RPMI8226 (cell line): ENCODE data around the gene NHSL2.

ENCODE experiments used
- DNase-seq: peaks from one replicate; pipeline ENCODE4 v3.0.0-alpha.2; 2015

The NHSL2 gene

GRCh38 chrX:72114807-72115206, 204.2 kb downstream of the NHSL2 start:
- DNase-seq = no peak

GRCh38 chrX:72115380-72115779, 204.7 kb downstream of the NHSL2 start:
- DNase-seq = no peak

- DNase-seq = no peak
Observed at GRCh38 chrX:72117636-72118210, 207.1 kb downstream of the NHSL2 start.

GRCh38 chrX:72120837-72121236, 210.2 kb downstream of the NHSL2 start:
- no peak for DNase-seq

- DNase-seq = peak; percentile 72
Observed at GRCh38 chrX:72121383-72121782, 210.7 kb downstream of the NHSL2 start.

GRCh38 chrX:72122621-72123337, 212.1 kb downstream of the NHSL2 start:
- DNase-seq = no peak

GRCh38 chrX:72123471-72124185, 213.0 kb downstream of the NHSL2 start:
- DNase-seq = no peak

- no peak for DNase-seq
Observed at GRCh38 chrX:72124540-72125201, 214.0 kb downstream of the NHSL2 start.

- no peak for DNase-seq
Observed at GRCh38 chrX:72125331-72126047, 214.8 kb downstream of the NHSL2 start.

- DNase-seq = peak; percentile 18
Observed at GRCh38 chrX:72126048-72126415, 215.4 kb downstream of the NHSL2 start.

- DNase-seq = peak; percentile 75
Observed at GRCh38 chrX:72126539-72127140, 216.0 kb downstream of the NHSL2 start.

- no peak for DNase-seq
Observed at GRCh38 chrX:72127332-72127731, 216.7 kb downstream of the NHSL2 start.

- DNase-seq = no peak
Observed at GRCh38 chrX:72128183-72128834, 217.7 kb downstream of the NHSL2 start.

- DNase-seq = peak; percentile 43
Observed at GRCh38 chrX:72128881-72129280, 218.2 kb downstream of the NHSL2 start.

- no peak for DNase-seq
Observed at GRCh38 chrX:72129661-72130060, 219.0 kb downstream of the NHSL2 start.

- no peak for DNase-seq
Observed at GRCh38 chrX:72130156-72130761, 219.6 kb downstream of the NHSL2 start.

- DNase-seq = no peak
Observed at GRCh38 chrX:72130762-72131250, 220.2 kb downstream of the NHSL2 start.

GRCh38 chrX:72131317-72132294, 221.0 kb downstream of the NHSL2 start, which contains the start of gene RTL5:
Gene RTL5 (minus strand): TSS chrX:72131915.
- DNase-seq = peak; percentile 72

GRCh38 chrX:72132456-72132855, 221.8 kb downstream of the NHSL2 start:
- DNase-seq = no peak
